PC-9 (cell line): ENCODE results near the gene ULK3. TPM values are rescaled to one million over a fixed set of nuclear protein-coding genes. Genes with fewer than 3 reads are reported as not detected.

Experiments
- BruUV-seq: library from RNA; stranded (reverse); fragments of 400-500 nt; replicated peaks from 2 replicates; lab custom pipeline; 2021; lab: Mats Ljungman, UMichigan
- CTCF ChIA-PET: fragments of 300-600 bp; sonication (Branson Sonifier 250); formaldehyde crosslinking; loops from one replicate; lab custom pipeline; 2022; ENCODE audit warnings: antibody characterized with exemption; lab: Charles Lee
- POLR2A ChIA-PET: fragments of 300-600 bp; sonication (Branson Sonifier 250); formaldehyde crosslinking; loops from one replicate; lab custom pipeline; 2022; ENCODE audit warnings: antibody characterized with exemption; ENCODE audit not compliant: unreplicated experiment; lab: Charles Lee
- DNase-seq, 2 experiments: peaks; one replicate each; pipeline versions ENCODE4 v3.0.0 to v3.0.0-alpha.2; 2015 to 2022; ENCODE audit warnings: mixed read lengths in 1 of 2
- H2AFZ ChIP-seq: fragments of 200-600 bp; sonication (generic); 2 replicates; pipeline ENCODE4 v1.8.1; 2017; ENCODE audit warnings: antibody characterized with exemption
- H3F3A ChIP-seq: fragments of 200-600 bp; sonication (generic); 2 replicates; pipeline ENCODE4 v1.8.1; 2017; ENCODE audit warnings: antibody characterized with exemption, mild to moderate bottlenecking, low read depth; ENCODE audit not compliant: insufficient read depth
- H3K27ac ChIP-seq: fragments of 200-600 bp; sonication (generic); 2 replicates; pipeline ENCODE4 v1.6.1; 2016; ENCODE audit warnings: mixed run types
- H3K27me3 ChIP-seq: fragments of 200-600 bp; sonication (generic); 2 replicates; pipeline ENCODE4 v1.6.1; 2016; ENCODE audit warnings: low read depth, mixed run types; ENCODE audit not compliant: insufficient read depth
- H3K36me3 ChIP-seq: fragments of 200-600 bp; sonication (generic); 2 replicates; pipeline ENCODE4 v1.6.1; 2016; ENCODE audit warnings: low read depth, mixed run types
- H3K4me1 ChIP-seq: fragments of 200-600 bp; sonication (generic); replicated peaks from 2 replicates; pipeline ENCODE4 v1.6.1; 2016; ENCODE audit warnings: mixed run types; ENCODE audit not compliant: insufficient read depth
- H3K4me2 ChIP-seq: fragments of 200-600 bp; sonication (generic); 2 replicates; pipeline ENCODE4 v1.6.1; 2017; ENCODE audit warnings: mixed run types
- H3K4me3 ChIP-seq: fragments of 200-600 bp; sonication (generic); 2 replicates; pipeline ENCODE4 v1.6.1; 2016; ENCODE audit warnings: mixed run types
- H3K79me2 ChIP-seq: fragments of 200-600 bp; sonication (generic); 2 replicates; pipeline ENCODE4 v1.6.1; 2017; ENCODE audit warnings: low read depth, mixed run types
- H3K9me2 ChIP-seq: fragments of 200-600 bp; sonication (generic); 2 replicates; pipeline ENCODE4 v1.8.1; 2017; ENCODE audit warnings: mild to moderate bottlenecking; ENCODE audit not compliant: insufficient read depth
- H3K9me3 ChIP-seq: fragments of 200-600 bp; sonication (generic); 2 replicates; pipeline ENCODE4 v1.8.1; 2016; ENCODE audit warnings: low read depth; ENCODE audit not compliant: insufficient read depth
- H4K20me1 ChIP-seq: fragments of 200-600 bp; sonication (generic); 2 replicates; pipeline ENCODE4 v1.8.1; 2017; ENCODE audit not compliant: insufficient read depth
- CTCF ChIP-seq: fragments of 200-600 bp; sonication (generic); conservative IDR thresholded peaks from 2 replicates; pipeline ENCODE4 v1.6.1; 2017; ENCODE audit warnings: mixed run types, antibody characterized with exemption, mild to moderate bottlenecking, moderate library complexity
- EZH2 ChIP-seq: fragments of 200-600 bp; sonication (generic); IDR thresholded peaks from 2 replicates; pipeline ENCODE4 v1.8.0; 2017; ENCODE audit warnings: antibody characterized with exemption, low read depth
- intact Hi-C: fragments of 100-400 bp; cut with micrococcal nuclease; formaldehyde crosslinking; loops from one replicate; pipeline ENCODE4 v1.10.0; 2022; ENCODE audit not compliant: unreplicated experiment
- total RNA-seq: library from RNA; stranded (reverse); gene quantifications from 2 replicates; pipeline ENCODE4 v1.2.3, GENCODE V29; 2021

Gene ULK3
- total RNA-seq, 1 experiment from 2014 or later = 30.2 TPM

DNA sequence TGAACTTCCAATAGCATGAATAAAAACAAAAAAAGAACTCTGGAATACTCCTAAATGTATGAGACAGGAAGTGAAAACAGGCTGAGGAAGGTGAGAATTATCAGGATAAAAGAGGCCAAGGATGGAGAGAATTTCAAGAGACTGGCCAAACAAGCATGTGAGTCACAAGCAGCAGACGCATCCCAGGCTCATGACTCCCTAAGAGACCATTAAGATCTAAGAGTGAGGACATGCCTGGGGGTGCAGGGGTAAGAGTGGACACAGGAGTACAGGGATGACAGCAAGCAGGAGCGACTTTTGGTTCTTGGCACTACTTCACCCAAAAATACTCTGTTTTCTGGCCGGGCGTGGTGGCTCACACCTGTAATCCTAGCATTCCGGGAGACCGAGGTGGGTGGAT is 23.1 kb upstream of the ULK3 start:
- peak overlapping the region; percentile 49; the same call in 1 of the 2 replicates for H3K27ac ChIP-seq
- H3K9me3 ChIP-seq = no peaks in the 10 kb centered on the region
- H3K27me3 ChIP-seq = no peaks in the 10 kb centered on the region
- no peak overlapping the region for H2AFZ ChIP-seq
- DNase-seq = peak; percentile 46 to 71
- H3K79me2 ChIP-seq = peaks cover 69% of the 10 kb centered on the region
- no peaks in the 10 kb centered on the region for H3K36me3 ChIP-seq
- H3F3A ChIP-seq = peaks cover 34% of the 10 kb centered on the region
- ChIA-PET CTCF (interaction anchor here (0.6 kb wide), 1 partner anchor 40 kb away, joined by 5 read pairs; no protein-coding TSS in a partner anchor), POLR2A (interaction anchor here (0.8 kb wide), 1 partner anchor 93 kb away, joined by 20 read pairs; no protein-coding TSS in a partner anchor)
- H3K4me1 ChIP-seq = peaks cover 67% of the 10 kb centered on the region
- peaks cover 45% of the 10 kb centered on the region for H4K20me1 ChIP-seq
- intact Hi-C loops = no loop called here
- H3K4me2 ChIP-seq = peak overlapping the region; percentile 66
- no peak overlapping the region for H3K4me3 ChIP-seq
- TF ChIP-seq EZH2 = no peak
- TF ChIP-seq CTCF = no peak
- BruUV-seq = no TSS peak
- no peaks in the 10 kb centered on the region for H3K9me2 ChIP-seq

DNA sequence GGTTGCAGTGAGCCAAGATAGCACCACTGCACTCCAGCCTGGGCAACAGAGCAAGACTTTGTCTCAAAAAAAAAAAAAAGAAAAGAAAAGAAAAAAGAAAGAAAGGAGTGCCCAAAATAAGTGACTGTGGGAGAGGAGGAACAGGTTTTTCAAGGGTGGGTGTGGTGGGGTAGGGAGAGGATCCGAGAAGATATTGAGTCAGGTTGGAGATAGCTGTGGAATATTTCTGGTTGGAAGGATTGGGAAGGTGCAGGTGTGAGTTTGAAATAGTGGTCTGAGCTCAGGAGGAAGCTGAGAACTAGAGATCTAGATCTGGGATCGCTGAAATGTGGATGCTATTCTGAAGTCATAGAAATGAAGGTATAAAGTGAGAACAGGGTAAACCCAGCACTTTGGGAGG is 22.4 kb upstream of the ULK3 start:
- DNase-seq = no peak
- BruUV-seq = no TSS peak
- Histone ChIP-seq H4K20me1 (peaks cover 45% of the 10 kb centered on the region), H3K79me2 (peaks cover 61% of the 10 kb centered on the region), H3K4me3 (no peak overlapping the region), H3K9me3 (no peaks in the 10 kb centered on the region), H3K9me2 (no peaks in the 10 kb centered on the region), H3F3A (peaks cover 30% of the 10 kb centered on the region), H2AFZ (no peak overlapping the region), H3K27ac (peak overlapping the region; percentile 49; the same call in 1 of the 2 replicates), H3K27me3 (no peaks in the 10 kb centered on the region), H3K36me3 (no peaks in the 10 kb centered on the region), H3K4me2 (peak overlapping the region; percentile 66), H3K4me1 (peaks cover 59% of the 10 kb centered on the region)
- intact Hi-C loops = no loop called here
- ChIA-PET CTCF (interaction anchor here (0.7 kb wide), 1 partner anchor 417 kb away, joined by 3 read pairs; no protein-coding TSS in a partner anchor), POLR2A (interaction anchor here (0.6 to 0.8 kb wide), 4 partner anchors 92 to 787 kb away, joined by 3 to 40 read pairs (median 12); no protein-coding TSS in a partner anchor)
- no peak for TF ChIP-seq CTCF
- no peak for TF ChIP-seq EZH2

DNA sequence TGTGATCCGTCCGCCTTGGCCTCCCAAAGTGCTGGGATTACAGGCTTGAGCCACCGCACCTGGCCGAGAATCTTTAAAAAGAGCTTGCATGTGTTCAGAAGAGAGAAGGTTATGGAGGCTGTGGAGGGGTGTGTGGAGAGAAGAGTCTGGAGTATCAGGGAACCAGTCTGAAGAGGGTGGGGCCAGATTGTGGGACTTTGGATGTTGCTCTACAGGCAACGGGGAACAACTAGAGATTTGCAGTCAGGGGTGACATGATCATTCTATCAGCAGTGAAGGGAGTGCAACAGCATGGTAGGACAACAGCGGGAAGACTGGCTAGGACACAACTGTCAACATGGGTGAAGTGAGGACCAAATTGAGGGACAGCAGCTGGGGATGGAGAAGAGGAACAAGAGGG is 21.3 kb upstream of the ULK3 start:
- ChIA-PET POLR2A (interaction anchor here (0.6 kb wide), 1 partner anchor 26 kb away, joined by 4 read pairs; no protein-coding TSS in a partner anchor), CTCF (interaction anchor here (0.5 kb wide), 1 partner anchor 9 kb away, joined by 4 read pairs; no protein-coding TSS in a partner anchor)
- H3K27me3 ChIP-seq = no peaks in the 10 kb centered on the region
- H3F3A ChIP-seq = peaks cover 22% of the 10 kb centered on the region
- no peaks in the 10 kb centered on the region for H3K9me3 ChIP-seq
- no peak overlapping the region for H3K4me2 ChIP-seq
- H3K79me2 ChIP-seq = peaks cover 57% of the 10 kb centered on the region
- TF ChIP-seq EZH2 = no peak
- TF ChIP-seq CTCF = no peak
- no peaks in the 10 kb centered on the region for H3K36me3 ChIP-seq
- H3K4me1 ChIP-seq = peaks cover 49% of the 10 kb centered on the region
- intact Hi-C loops = no loop called here
- no peak overlapping the region for H3K4me3 ChIP-seq
- no peak overlapping the region for H2AFZ ChIP-seq
- no peak for DNase-seq
- no TSS peak for BruUV-seq
- H3K27ac ChIP-seq = no peak overlapping the region
- no peaks in the 10 kb centered on the region for H3K9me2 ChIP-seq
- peaks cover 34% of the 10 kb centered on the region; the same call in 1 of the 2 replicates for H4K20me1 ChIP-seq
